Measurements from ENCODE around the gene ADORA3.

ADORA3 gene

GRCh38 chr1:111507411-111508201 is 4.2 kb upstream of the ADORA3 start:
- FAIRE-seq: no peak

DNA sequence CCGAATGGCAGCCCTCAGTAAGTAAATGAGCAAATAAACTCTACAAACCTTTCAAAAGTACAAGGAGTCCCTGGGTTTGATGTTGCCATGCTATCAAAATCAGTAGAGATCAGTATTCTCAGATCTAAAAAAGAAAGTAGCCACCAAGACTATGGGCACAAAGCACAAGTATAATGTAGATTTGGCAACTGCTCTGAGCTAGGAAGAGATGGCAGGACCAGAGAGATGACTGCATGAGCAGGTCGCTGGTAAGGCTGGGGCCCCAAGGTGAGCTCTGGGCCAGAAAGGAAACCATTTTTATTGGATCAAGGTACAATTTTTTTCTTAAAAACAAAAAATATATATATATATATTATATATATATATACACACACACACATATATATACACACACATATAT is 3.1 kb upstream of the ADORA3 start:
- no peak for FAIRE-seq

DNA sequence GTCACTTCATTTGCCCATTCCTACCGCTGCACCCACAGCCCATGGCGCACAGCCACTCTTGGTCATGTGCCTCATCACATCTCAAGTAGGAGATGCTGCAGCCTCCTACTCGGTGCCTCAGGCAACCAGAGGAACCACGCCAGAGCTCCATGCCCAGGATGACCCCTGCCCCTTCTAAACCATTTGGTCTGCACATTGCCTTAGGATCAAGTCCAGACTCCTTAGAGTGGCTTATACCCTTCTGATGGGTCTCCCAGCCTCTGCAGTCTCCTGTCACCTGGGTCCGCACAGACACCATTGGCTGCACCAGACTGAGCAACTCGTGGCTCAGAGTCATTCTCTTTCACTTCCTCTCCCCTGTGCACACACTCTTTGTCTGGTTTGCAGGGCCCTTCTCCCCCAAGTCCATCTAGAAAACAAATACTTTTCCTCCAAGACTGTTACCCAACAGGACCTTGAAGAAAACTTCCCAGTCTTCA is 2.2 kb upstream of the ADORA3 start:
- no peak for FAIRE-seq

GRCh38 chr1:111504097-111504496 is 664 bp upstream of the ADORA3 start:
- no peak for FAIRE-seq

- no peak for FAIRE-seq
These were observed 1.8 kb downstream of the ADORA3 start for GRCh38 chr1:111501645-111502044.

- FAIRE-seq: no peak
These were observed 4.2 kb downstream of the ADORA3 start for GRCh38 chr1:111499026-111499785.

GRCh38 chr1:111497592-111497991 is 5.8 kb downstream of the ADORA3 start:
- no peak for FAIRE-seq

- FAIRE-seq: no peak
These were observed 7.0 kb downstream of the ADORA3 start for GRCh38 chr1:111496398-111496797.

GRCh38 chr1:111491070-111491469 is 12.4 kb downstream of the ADORA3 start:
- FAIRE-seq: no peak

DNA sequence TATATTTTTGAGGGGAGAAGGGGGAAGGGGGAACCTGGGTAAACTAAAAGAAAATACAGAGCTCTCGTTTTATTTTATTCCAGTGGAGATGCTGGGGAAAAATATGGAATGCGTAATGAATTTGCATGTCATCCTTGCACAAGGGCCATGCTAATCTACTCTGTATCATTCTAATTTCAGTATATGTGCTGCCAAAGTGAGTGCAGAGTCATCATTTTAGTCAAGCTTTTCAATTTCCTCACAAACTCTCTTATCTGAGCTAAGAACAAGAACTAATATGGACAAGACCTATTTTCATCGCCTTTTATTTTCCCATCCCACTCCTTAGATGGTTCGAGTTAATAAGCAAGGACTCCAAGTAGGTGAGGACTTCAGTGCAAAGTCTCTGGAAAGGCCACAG is 13.2 kb downstream of the ADORA3 start:
- no peak for FAIRE-seq

DNA sequence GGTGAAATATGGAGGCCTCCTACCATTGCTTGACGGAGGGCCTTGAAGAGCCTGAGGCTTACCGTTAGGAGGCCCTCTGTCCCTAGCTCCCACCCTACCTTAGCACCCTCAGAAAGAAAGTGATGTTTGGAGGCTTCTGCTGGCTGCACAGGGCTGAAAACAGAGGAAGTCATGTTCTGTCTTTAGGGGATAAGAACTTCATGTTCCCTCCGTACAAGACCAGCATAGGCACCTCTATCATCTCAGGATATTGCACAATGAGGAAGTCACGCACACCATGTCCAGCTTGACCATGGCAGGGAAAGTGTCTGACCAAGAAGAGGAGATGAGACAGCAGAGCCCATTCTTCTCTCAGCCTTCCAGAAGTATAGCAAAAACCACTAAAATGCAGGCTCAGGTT is 13.8 kb downstream of the ADORA3 start:
- FAIRE-seq: no peak

DNA sequence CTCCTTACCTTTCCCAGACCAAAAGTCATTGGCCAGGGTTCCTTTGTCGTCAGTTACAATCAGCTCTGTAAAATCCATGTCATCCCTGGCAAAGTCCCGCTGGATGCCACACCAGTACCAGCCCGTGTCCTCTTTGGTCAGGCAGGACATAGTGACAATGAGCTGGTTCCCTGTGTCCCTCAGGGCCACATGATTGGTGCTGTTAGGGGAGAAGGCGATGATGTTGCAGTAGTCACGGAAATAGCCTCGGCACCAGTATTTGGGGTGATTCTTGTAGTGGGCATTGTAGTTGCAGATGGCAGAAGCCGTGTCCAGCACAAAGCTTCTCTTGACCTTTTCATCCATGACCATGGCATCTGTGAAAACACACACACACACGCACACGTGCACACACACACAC is 14.8 kb downstream of the ADORA3 start:
- FAIRE-seq: no peak

DNA sequence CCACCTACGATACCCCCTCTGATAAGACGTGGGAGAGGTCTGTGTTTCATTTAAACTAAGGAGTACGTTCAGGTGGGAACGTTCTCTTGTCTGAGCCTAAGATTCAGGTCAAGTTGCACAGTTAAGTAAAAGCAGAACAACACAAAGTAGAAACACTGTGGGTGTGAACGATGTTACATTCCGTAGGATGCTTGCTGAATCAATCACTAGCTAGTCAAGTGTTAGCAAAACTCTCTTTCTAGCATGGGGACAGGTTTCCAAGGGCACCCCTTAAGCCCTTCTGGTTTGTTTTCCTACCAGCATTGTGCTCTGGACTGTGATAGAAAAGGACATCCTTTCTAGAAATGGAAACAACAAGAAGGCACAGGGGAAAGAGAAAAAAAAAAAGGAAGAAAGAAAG is 16.3 kb downstream of the ADORA3 start:
- FAIRE-seq: no peak

GRCh38 chr1:111486431-111486830 is 17.0 kb downstream of the ADORA3 start:
- no peak for FAIRE-seq

DNA sequence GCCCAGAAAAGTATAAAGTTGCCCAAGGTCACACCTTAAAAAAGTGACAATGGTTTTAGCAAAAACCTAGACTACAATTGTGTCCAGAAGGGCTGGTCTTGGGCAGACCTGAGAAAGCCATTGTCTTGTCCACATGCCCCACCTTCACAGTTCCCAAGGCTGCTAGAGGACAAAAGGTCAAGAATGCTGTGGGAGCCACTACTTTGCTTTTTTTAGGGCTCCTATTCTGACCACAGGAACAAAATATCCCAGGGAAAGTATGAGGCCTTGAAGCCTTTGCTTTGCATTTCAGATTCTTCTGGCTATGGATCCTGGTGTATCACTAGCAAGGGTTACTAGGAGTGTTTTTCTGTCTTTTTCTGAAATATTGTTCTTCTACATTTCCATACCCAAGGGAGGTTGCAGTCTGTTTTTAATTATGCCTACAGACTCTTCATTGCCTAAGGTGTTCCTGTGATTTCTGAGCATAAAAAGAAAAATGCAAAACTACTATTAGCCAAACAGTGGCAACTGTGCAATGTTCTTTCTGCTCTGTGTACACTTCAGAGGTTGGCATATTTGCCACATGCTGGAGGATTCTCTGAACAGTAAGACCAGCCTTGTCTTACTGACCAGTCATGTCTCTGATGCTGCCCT is 18.9 kb downstream of the ADORA3 start:
- no peak for FAIRE-seq

DNA sequence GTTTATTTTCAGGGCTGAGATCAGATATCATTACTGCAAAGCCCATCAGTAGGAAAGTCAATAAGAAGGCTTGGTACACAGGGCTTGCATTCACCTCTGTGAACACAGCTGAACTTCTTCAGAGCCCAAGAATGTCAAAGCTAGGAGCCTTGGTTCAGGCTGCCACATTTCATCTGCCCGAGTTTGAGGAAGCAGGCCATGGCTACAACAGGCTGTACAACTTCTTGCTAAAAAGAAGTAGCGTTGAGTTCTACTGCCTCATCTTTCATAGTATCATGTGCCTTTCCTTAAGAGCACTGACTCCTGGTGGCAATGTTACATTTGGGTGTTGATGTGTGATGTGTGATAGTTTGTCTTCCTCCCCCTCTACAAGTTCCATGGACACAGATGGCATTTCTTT is 19.6 kb downstream of the ADORA3 start:
- no peak for FAIRE-seq

GRCh38 chr1:111483166-111483565 is 20.3 kb downstream of the ADORA3 start:
- FAIRE-seq: no peak

- no peak for FAIRE-seq
These were observed 21.8 kb downstream of the ADORA3 start for GRCh38 chr1:111481387-111482221.

DNA sequence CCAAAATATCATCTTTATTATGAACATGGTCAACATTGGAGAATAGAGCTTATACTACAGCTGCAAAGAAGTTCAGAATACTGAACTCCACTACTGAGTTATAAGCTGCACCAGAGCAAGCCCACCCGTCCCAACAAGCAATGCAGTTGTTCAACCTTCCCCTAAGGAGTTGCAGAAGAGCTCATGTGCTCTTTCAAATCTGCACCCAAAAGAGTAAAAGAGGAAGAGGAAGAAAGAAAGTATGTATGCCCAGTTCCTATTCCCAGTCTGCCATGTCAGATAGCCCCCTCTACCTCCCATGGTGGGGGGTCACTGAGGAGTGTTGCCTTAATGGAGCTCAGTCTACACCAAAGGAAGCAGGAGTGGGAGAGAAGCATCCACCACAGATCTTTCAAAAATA is 22.8 kb downstream of the ADORA3 start:
- no peak for FAIRE-seq

DNA sequence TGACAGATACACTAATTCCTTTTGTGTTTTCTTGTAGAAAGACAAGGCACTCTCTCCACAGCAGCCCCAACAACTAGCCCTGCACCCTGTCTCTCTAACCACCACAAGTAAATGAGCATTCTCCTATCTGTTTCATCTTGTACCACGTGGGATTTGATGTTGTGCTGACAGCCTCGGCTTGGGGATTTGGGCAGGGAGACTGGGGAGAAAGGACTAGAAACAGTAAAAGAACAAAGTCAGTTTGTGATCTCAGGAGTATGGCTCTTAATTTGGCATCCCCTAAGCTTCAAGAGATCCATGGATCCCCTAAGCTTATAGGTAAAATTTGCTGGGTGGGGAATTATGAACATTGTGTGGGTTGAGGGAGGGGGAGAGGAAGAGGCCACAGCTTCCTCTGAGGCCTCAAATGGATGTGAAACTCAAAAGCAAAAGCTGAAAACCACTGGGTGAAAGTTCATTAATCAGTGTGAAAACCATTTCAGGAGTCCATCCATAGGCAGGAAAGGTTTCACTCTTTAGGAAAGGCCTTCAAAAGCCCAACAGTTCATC is 26.6 kb downstream of the ADORA3 start:
- no peak for FAIRE-seq

GRCh38 chr1:111476214-111476613 is 27.2 kb downstream of the ADORA3 start:
- no peak for FAIRE-seq

- no peak for FAIRE-seq
These were observed 27.7 kb downstream of the ADORA3 start for GRCh38 chr1:111475701-111476100.

DNA sequence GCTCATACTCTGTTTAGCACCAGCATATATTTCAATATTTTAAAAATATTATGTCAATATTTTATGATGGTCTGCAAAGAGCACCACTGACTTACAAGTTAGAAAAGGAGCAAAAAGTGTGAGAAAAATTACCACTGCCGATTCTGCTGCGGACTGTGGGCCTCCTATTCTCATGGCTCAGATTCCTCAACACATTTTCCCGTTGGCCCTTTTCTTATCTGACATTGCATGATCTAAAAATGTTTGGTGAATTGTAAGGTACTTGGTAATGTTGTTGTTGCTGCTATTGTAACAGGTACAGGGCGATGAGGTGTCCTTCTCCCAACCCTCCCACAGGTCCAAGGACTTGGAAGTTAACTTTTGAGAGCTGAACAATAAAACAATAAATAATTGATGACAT is 28.9 kb downstream of the ADORA3 start:
- no peak for FAIRE-seq
